ENCODE measurements around the gene HSPBAP1. TPM values are rescaled to one million over a fixed set of nuclear protein-coding genes. Genes with fewer than 3 reads are reported as not detected.
"Not testable (repeated sequence)": the region's sequence is repeated elsewhere in the genome, so short reads cannot be mapped to it uniquely, and the experiment has no call there.

HSPBAP1 gene
- polyA plus RNA-seq, 1 donor (not counting 4 experiments of a cell fraction or from before 2014, with no cell fraction given), result 9.5 TPM

DNA sequence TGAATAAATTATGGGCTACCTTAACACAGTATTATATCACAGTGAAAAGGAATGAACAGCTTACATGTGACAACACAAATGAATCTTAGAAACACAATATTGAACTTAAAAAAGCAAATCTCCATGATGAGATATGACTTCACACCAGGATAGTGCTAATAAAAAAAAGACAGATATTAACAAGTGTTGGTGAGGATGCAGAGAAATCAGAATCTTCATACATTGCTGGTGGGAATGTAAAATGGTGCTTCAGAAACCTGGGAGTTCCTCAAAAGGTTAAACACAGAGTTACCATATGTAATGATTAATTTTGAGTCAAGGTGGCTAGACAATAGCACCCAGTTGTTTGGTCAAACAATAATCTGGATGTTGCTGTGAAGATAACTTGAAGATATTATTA lies 51.4 kb downstream of the HSPBAP1 start:
- TF ChIP-seq EZH2 (IDR thresholded peaks at IDR 0.05; ENCODE audit: low read length), result no peak
- TF ChIP-seq, protein P1, sequence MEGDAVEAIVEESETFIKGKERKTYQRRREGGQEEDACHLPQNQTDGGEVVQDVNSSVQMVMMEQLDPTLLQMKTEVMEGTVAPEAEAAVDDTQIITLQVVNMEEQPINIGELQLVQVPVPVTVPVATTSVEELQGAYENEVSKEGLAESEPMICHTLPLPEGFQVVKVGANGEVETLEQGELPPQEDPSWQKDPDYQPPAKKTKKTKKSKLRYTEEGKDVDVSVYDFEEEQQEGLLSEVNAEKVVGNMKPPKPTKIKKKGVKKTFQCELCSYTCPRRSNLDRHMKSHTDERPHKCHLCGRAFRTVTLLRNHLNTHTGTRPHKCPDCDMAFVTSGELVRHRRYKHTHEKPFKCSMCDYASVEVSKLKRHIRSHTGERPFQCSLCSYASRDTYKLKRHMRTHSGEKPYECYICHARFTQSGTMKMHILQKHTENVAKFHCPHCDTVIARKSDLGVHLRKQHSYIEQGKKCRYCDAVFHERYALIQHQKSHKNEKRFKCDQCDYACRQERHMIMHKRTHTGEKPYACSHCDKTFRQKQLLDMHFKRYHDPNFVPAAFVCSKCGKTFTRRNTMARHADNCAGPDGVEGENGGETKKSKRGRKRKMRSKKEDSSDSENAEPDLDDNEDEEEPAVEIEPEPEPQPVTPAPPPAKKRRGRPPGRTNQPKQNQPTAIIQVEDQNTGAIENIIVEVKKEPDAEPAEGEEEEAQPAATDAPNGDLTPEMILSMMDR (optimal IDR thresholded peaks at IDR 0.05 in 1 of 3, IDR thresholded peaks at IDR 0.05 in 1 of 3, conservative IDR thresholded peaks at IDR 0.05 in 1 of 3; ENCODE audit: extremely low read depth in 1 of 3, insufficient read depth in 2 of 3, low read length in 3 of 3), result no peak
- dilution Hi-C loops (cut with MboI; ENCODE audit: extremely low pct_ligation_motif_present, low sequenced_read_pairs), result no loop called here
- Histone ChIP-seq H3K79me2 (ENCODE audit: control insufficient read depth, insufficient read depth, low read length) (no peaks in the 10 kb centered on the region), H4K20me1 (ENCODE audit: control insufficient read depth, extremely low read depth, insufficient read depth, low read length) (no peaks in the 10 kb centered on the region), H3K9me3 (ENCODE audit: control insufficient read depth, low read depth, low read length) (no peaks in the 10 kb centered on the region), H3K4me3 (ENCODE audit: control insufficient read depth in 2 of 3, extremely low read depth in 1 of 3, insufficient read depth in 2 of 3, low read depth in 1 of 3, low read length in 3 of 3) (no peak overlapping the region), H3K36me3 (ENCODE audit: control insufficient read depth in 2 of 2, extremely low read depth in 1 of 2, insufficient read depth in 2 of 2, low read length in 2 of 2) (peaks cover 2 to 5% of the 10 kb centered on the region in 2 experiments), H2AFZ (ENCODE audit: control insufficient read depth, low read length) (no peak overlapping the region), H3K9ac (ENCODE audit: control insufficient read depth, extremely low read depth, insufficient read depth, low read length) (no peak overlapping the region), H3K4me2 (ENCODE audit: control insufficient read depth, extremely low read depth, insufficient read depth, low read depth, low read length) (no peak overlapping the region), H3K27me3 (ENCODE audit: control insufficient read depth, extremely low read depth, insufficient read depth, low read length) (no peaks in the 10 kb centered on the region), H3K9me1 (ENCODE audit: control insufficient read depth, extremely low read depth, insufficient read depth, low read length) (no peaks in the 10 kb centered on the region), H3K27ac (ENCODE audit: control insufficient read depth, insufficient read depth, low read length) (no peak overlapping the region), H3K4me1 (ENCODE audit: control insufficient read depth, extremely low read depth, insufficient read depth, low read length) (peaks cover 4% of the 10 kb centered on the region)
- DNase-seq (ENCODE audit: low read depth, low spot score) (no peak), FAIRE-seq (no peak)

DNA sequence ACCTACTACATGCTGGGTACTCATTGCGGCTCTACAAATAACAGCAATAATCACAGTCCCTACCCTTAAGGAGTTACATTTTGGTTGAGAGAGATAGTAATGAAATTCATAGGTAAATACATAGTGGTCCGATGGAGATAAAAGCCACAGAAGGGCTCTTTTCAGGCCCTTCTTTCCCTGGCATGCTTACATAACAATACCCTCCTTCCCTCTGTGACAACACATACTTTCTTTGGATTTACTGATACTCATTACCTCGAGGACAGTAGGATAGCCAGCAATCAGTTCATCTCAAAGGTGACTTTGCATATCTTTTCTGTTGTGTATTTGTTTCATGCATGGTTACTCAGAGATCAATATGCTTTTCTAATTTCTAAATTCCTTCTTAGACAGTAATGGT lies 54.5 kb downstream of the HSPBAP1 start:
- Histone ChIP-seq H3K9me3 (ENCODE audit: control insufficient read depth, low read depth, low read length) (no peaks in the 10 kb centered on the region), H3K4me1 (ENCODE audit: control insufficient read depth, extremely low read depth, insufficient read depth, low read length) (no peaks in the 10 kb centered on the region), H3K36me3 (ENCODE audit: control insufficient read depth in 2 of 2, extremely low read depth in 1 of 2, insufficient read depth in 2 of 2, low read length in 2 of 2) (peaks cover 2 to 5% of the 10 kb centered on the region in 2 experiments), H3K79me2 (ENCODE audit: control insufficient read depth, insufficient read depth, low read length) (no peaks in the 10 kb centered on the region), H3K9me1 (ENCODE audit: control insufficient read depth, extremely low read depth, insufficient read depth, low read length) (no peaks in the 10 kb centered on the region), H3K4me3 (ENCODE audit: control insufficient read depth in 2 of 3, extremely low read depth in 1 of 3, insufficient read depth in 2 of 3, low read depth in 1 of 3, low read length in 3 of 3) (no peak overlapping the region), H4K20me1 (ENCODE audit: control insufficient read depth, extremely low read depth, insufficient read depth, low read length) (no peaks in the 10 kb centered on the region), H3K27ac (ENCODE audit: control insufficient read depth, insufficient read depth, low read length) (no peak overlapping the region), H3K27me3 (ENCODE audit: control insufficient read depth, extremely low read depth, insufficient read depth, low read length) (no peaks in the 10 kb centered on the region), H3K4me2 (ENCODE audit: control insufficient read depth, extremely low read depth, insufficient read depth, low read depth, low read length) (no peak overlapping the region), H2AFZ (ENCODE audit: control insufficient read depth, low read length) (no peak overlapping the region), H3K9ac (ENCODE audit: control insufficient read depth, extremely low read depth, insufficient read depth, low read length) (no peak overlapping the region)
- DNase-seq (ENCODE audit: low read depth, low spot score) (no peak), FAIRE-seq (no peak)
- dilution Hi-C loops (cut with MboI; ENCODE audit: extremely low pct_ligation_motif_present, low sequenced_read_pairs), result no loop called here
- no peak for TF ChIP-seq EZH2 (IDR thresholded peaks at IDR 0.05; ENCODE audit: low read length)
- TF ChIP-seq, protein P1 (optimal IDR thresholded peaks at IDR 0.05 in 1 of 3, IDR thresholded peaks at IDR 0.05 in 1 of 3, conservative IDR thresholded peaks at IDR 0.05 in 1 of 3; ENCODE audit: extremely low read depth in 1 of 3, insufficient read depth in 2 of 3, low read length in 3 of 3), result no peak

DNA sequence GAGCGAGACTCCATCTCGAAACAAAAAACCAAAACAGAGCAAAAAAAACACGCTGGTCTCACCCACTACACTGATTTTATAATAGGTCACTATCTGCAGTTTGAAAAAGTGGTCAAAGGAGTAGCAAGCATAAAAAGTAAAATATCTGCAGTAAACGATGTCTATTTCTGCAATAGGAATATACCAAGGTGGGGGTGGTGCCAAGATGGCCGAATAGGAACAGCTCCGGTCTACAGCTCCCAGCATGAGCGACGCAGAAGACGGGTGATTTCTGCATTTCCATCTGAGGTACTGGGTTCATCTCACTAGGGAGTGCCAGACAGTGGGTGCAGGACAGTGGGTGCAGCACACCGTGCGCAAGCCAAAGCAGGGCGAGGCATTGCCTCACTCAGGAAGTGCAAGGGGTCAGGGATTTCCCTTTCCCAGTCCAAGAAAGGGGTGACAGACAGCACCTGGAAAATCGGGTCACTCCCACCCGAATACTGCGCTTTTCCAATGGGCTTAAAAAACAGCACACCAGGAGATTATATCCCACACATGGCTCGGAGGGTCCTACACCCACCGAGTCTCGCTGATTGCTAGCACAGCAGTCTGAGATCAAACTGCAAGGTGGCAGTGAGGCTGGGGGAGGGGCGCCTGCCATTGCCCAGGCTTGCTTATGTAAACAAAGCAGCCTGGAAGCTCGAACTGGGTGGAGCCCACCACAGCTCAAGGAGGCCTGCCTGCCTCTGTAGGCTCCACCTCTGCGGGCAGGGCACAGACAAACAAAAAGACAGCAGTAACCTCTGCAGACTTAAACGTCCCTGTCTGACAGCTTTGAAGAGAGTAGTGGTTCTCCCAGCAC lies 60.7 kb downstream of the HSPBAP1 start:
- H4K20me1 ChIP-seq (ENCODE audit: control insufficient read depth, extremely low read depth, insufficient read depth, low read length); FAIRE-seq; DNase-seq (ENCODE audit: low read depth, low spot score); H3K4me2 ChIP-seq (ENCODE audit: control insufficient read depth, extremely low read depth, insufficient read depth, low read depth, low read length); H2AFZ ChIP-seq (ENCODE audit: control insufficient read depth, low read length); H3K27me3 ChIP-seq (ENCODE audit: control insufficient read depth, extremely low read depth, insufficient read depth, low read length); H3K9ac ChIP-seq (ENCODE audit: control insufficient read depth, extremely low read depth, insufficient read depth, low read length); H3K36me3 ChIP-seq (ENCODE audit: control insufficient read depth in 2 of 2, extremely low read depth in 1 of 2, insufficient read depth in 2 of 2, low read length in 2 of 2); H3K4me3 ChIP-seq (ENCODE audit: control insufficient read depth in 2 of 3, extremely low read depth in 1 of 3, insufficient read depth in 2 of 3, low read depth in 1 of 3, low read length in 3 of 3); H3K9me1 ChIP-seq (ENCODE audit: control insufficient read depth, extremely low read depth, insufficient read depth, low read length); dilution Hi-C loops (cut with MboI; ENCODE audit: extremely low pct_ligation_motif_present, low sequenced_read_pairs); H3K9me3 ChIP-seq (ENCODE audit: control insufficient read depth, low read depth, low read length); H3K27ac ChIP-seq (ENCODE audit: control insufficient read depth, insufficient read depth, low read length); H3K79me2 ChIP-seq (ENCODE audit: control insufficient read depth, insufficient read depth, low read length); H3K4me1 ChIP-seq (ENCODE audit: control insufficient read depth, extremely low read depth, insufficient read depth, low read length): not testable (repeated sequence)
